Endothelial cell (in vitro differentiated cells): ENCODE results near the gene CLEC3B. TPM values are rescaled to one million over a fixed set of nuclear protein-coding genes. Genes with fewer than 3 reads are reported as not detected.

Source experiments
- DNase-seq: peaks from one replicate; pipeline ENCODE4 v3.0.0; 2021; ENCODE audit warnings: low spot score
- H3K27ac Mint-ChIP-seq: one replicate; pipeline ENCODE4 v1.8.0; 2021; ENCODE audit warnings: mixed read lengths, inconsistent platforms; ENCODE audit not compliant: unreplicated experiment
- H3K27me3 Mint-ChIP-seq: one replicate; pipeline ENCODE4 v1.8.0; 2021; ENCODE audit warnings: mild to moderate bottlenecking, moderate library complexity, mixed read lengths, inconsistent platforms; ENCODE audit not compliant: unreplicated experiment
- H3K36me3 Mint-ChIP-seq: one replicate; pipeline ENCODE4 v1.8.0; 2021; ENCODE audit warnings: mild to moderate bottlenecking, low read depth, mixed read lengths, inconsistent platforms; ENCODE audit not compliant: unreplicated experiment
- H3K4me1 Mint-ChIP-seq: one replicate; pipeline ENCODE4 v1.8.0; 2021; ENCODE audit warnings: mild to moderate bottlenecking, mixed read lengths, inconsistent platforms; ENCODE audit not compliant: unreplicated experiment
- H3K4me3 Mint-ChIP-seq: one replicate; pipeline ENCODE4 v1.8.0; 2021; ENCODE audit warnings: mild to moderate bottlenecking, mixed read lengths, inconsistent platforms; ENCODE audit not compliant: unreplicated experiment
- H3K9me3 Mint-ChIP-seq: one replicate; pipeline ENCODE4 v1.8.0; 2021; ENCODE audit warnings: mixed read lengths, inconsistent platforms; ENCODE audit not compliant: unreplicated experiment
- CTCF ChIP-seq: fragments of 200-600 bp; sonication (generic); IDR thresholded peaks from one replicate; pipeline ENCODE4 v1.5.0; 2021; ENCODE audit warnings: antibody characterized with exemption; ENCODE audit not compliant: unreplicated experiment
- total RNA-seq: library from RNA; stranded (reverse); fragmentation: NEBNext Ultra II Directional; extraction: Animal tissue kit (Norgen Biotek cat#: 25700); gene quantifications from one replicate; pipeline ENCODE4 v1.2.1, GENCODE V29; 2021; ENCODE audit not compliant: unreplicated experiment

CLEC3B gene
- total RNA-seq, 1 donor from 2014 or later, result 0.41 TPM

GRCh38 chr3:45012577-45012976 is 13.5 kb upstream of the CLEC3B start:
- peaks cover 4% of the 10 kb centered on the region for H3K36me3 Mint-ChIP-seq

GRCh38 chr3:45016916-45017315 is 9.2 kb upstream of the CLEC3B start:
- H3K36me3 Mint-ChIP-seq, result no peaks in the 10 kb centered on the region
- TF ChIP-seq CTCF, result no peak
- H3K27ac Mint-ChIP-seq, result peak overlapping the region; percentile 43
- H3K4me3 Mint-ChIP-seq, result no peak overlapping the region
- H3K9me3 Mint-ChIP-seq, result no peaks in the 10 kb centered on the region
- DNase-seq, result no peak
- peaks cover 6% of the 10 kb centered on the region for H3K27me3 Mint-ChIP-seq
- H3K4me1 Mint-ChIP-seq, result peaks cover 9% of the 10 kb centered on the region

More at GRCh38 chr3:45012577-45012976, 13.5 kb upstream of the CLEC3B start:
- DNase-seq, result no peak
- Mint-ChIP-seq H3K4me1 (peaks cover 11% of the 10 kb centered on the region), H3K9me3 (no peaks in the 10 kb centered on the region), H3K27ac (no peak overlapping the region), H3K27me3 (peaks cover 3% of the 10 kb centered on the region), H3K4me3 (no peak overlapping the region)
- TF ChIP-seq CTCF, result no peak

GRCh38 chr3:45017821-45018220 is 8.3 kb upstream of the CLEC3B start:
- H3K27me3 Mint-ChIP-seq, result peaks cover 6% of the 10 kb centered on the region
- H3K36me3 Mint-ChIP-seq, result no peaks in the 10 kb centered on the region
- no peak for TF ChIP-seq CTCF
- H3K4me3 Mint-ChIP-seq, result no peak overlapping the region
- H3K4me1 Mint-ChIP-seq, result peaks cover 5% of the 10 kb centered on the region
- no peaks in the 10 kb centered on the region for H3K9me3 Mint-ChIP-seq
- DNase-seq, result no peak
- H3K27ac Mint-ChIP-seq, result no peak overlapping the region

GRCh38 chr3:45020534-45020933 is 5.6 kb upstream of the CLEC3B start:
- DNase-seq, result no peak
- Mint-ChIP-seq H3K4me1 (peaks cover 7% of the 10 kb centered on the region), H3K27me3 (peaks cover 2% of the 10 kb centered on the region), H3K36me3 (no peaks in the 10 kb centered on the region), H3K9me3 (no peaks in the 10 kb centered on the region), H3K4me3 (no peak overlapping the region), H3K27ac (no peak overlapping the region)
- no peak for TF ChIP-seq CTCF

- TF ChIP-seq CTCF, result no peak
- peaks cover 2% of the 10 kb centered on the region for H3K27me3 Mint-ChIP-seq
- H3K4me1 Mint-ChIP-seq, result peaks cover 7% of the 10 kb centered on the region
- no peaks in the 10 kb centered on the region for H3K9me3 Mint-ChIP-seq
- H3K36me3 Mint-ChIP-seq, result no peaks in the 10 kb centered on the region
- no peak overlapping the region for H3K4me3 Mint-ChIP-seq
- no peak for DNase-seq
- no peak overlapping the region for H3K27ac Mint-ChIP-seq
Observed at GRCh38 chr3:45021524-45022297, 4.4 kb upstream of the CLEC3B start.
